NCI-H446 treated with DMSO at 0.1 percent for 48 hours (cell line): ENCODE data around the gene MYO18A.
A peak's percentile ranks its signal among the peaks of the same experiment; 100 is the strongest.

ENCODE experiments used
- DNase-seq: peaks from one replicate; lab custom pipeline; 2025; lab: John Stamatoyannopoulos, UW

The MYO18A gene

GRCh38 chr17:29168079-29168758 lies 12.0 kb downstream of the MYO18A start:
- DNase-seq: no peak

GRCh38 chr17:29167393-29168078 lies 12.7 kb downstream of the MYO18A start:
- DNase-seq: no peak

- no peak for DNase-seq
Observed at GRCh38 chr17:29166507-29166887, 13.7 kb downstream of the MYO18A start.

- no peak for DNase-seq
Observed at GRCh38 chr17:29165800-29166506, 14.2 kb downstream of the MYO18A start.

- DNase-seq: no peak
Observed at GRCh38 chr17:29165261-29165660, 14.9 kb downstream of the MYO18A start.

GRCh38 chr17:29163563-29163962 lies 16.6 kb downstream of the MYO18A start:
- DNase-seq: peak; percentile 6

- DNase-seq: peak; percentile 61
Observed at GRCh38 chr17:29162909-29163341, 17.3 kb downstream of the MYO18A start.

- DNase-seq: no peak
Observed at GRCh38 chr17:29162082-29162908, 17.9 kb downstream of the MYO18A start.

GRCh38 chr17:29160253-29160652 lies 19.9 kb downstream of the MYO18A start:
- no peak for DNase-seq

GRCh38 chr17:29159306-29159860 lies 20.8 kb downstream of the MYO18A start:
- DNase-seq: no peak

- no peak for DNase-seq
Observed at GRCh38 chr17:29158488-29159275, 21.5 kb downstream of the MYO18A start.

- no peak for DNase-seq
Observed at GRCh38 chr17:29158096-29158487, 22.1 kb downstream of the MYO18A start.

- DNase-seq: no peak
Observed at GRCh38 chr17:29157310-29157709, 22.9 kb downstream of the MYO18A start.

GRCh38 chr17:29156781-29157180 lies 23.4 kb downstream of the MYO18A start:
- DNase-seq: no peak

GRCh38 chr17:29155966-29156338 lies 24.2 kb downstream of the MYO18A start:
- no peak for DNase-seq

GRCh38 chr17:29155227-29155965 lies 24.8 kb downstream of the MYO18A start:
- DNase-seq: no peak

- DNase-seq: no peak
Observed at GRCh38 chr17:29154516-29155226, 25.5 kb downstream of the MYO18A start.

- no peak for DNase-seq
Observed at GRCh38 chr17:29151567-29151966, 28.6 kb downstream of the MYO18A start.

- no peak for DNase-seq
Observed at GRCh38 chr17:29150161-29150560, 30.0 kb downstream of the MYO18A start.
